HepG2 (cell line): ENCODE data around the gene TMEM63B.

Source experiments
- CBX5 ChIP-seq: sonication (generic); formaldehyde crosslinking; IDR thresholded peaks from 2 replicates; pipeline ENCODE4 v1.4.0; 2020; ENCODE audit warnings: missing genetic modification reagents, borderline replicate concordance
- FOSL1 ChIP-seq: sonication (generic); formaldehyde crosslinking; IDR thresholded peaks from 2 replicates; pipeline ENCODE4 v1.9.0; 2021; ENCODE audit warnings: missing genetic modification reagents, borderline replicate concordance
- FOXP1 ChIP-seq, 2 experiments: fragments of 450-650 bp in 1 of 2; IDR thresholded peaks; 2 replicates each; pipeline ENCODE4 v1.6.1; 2017 to 2018; ENCODE audit warnings: antibody characterized with exemption in 1 of 2
- KAT2B ChIP-seq: fragments of 150-350 bp; IDR thresholded peaks from 2 replicates; pipeline ENCODE4 v1.6.1; 2014; ENCODE audit warnings: low read depth, low read length, borderline replicate concordance
- KDM5A ChIP-seq: fragments of 200-600 bp; sonication (generic); IDR thresholded peaks from 2 replicates; pipeline ENCODE4 v1.7.0; 2018; ENCODE audit warnings: antibody characterized with exemption, mild to moderate bottlenecking, low read length, borderline replicate concordance
- POLR2A ChIP-seq, 2 experiments: IDR thresholded peaks; 2 replicates each; pipeline ENCODE4 v1.6.1; 2011; ENCODE audit warnings: low read depth in 2 of 2, low read length in 2 of 2, mild to moderate bottlenecking in 1 of 2, moderate library complexity in 1 of 2; ENCODE audit not compliant: insufficient read depth in 1 of 2
- POLR2AphosphoS5 ChIP-seq: IDR thresholded peaks from 2 replicates; pipeline ENCODE4 v1.6.1; 2012; ENCODE audit warnings: low read depth, low read length
- ZNF235 ChIP-seq: sonication (generic); formaldehyde crosslinking; IDR thresholded peaks from 2 replicates; pipeline ENCODE4 v1.8.1; 2023; ENCODE audit warnings: mild to moderate bottlenecking, missing genetic modification reagents, borderline replicate concordance

DNA sequence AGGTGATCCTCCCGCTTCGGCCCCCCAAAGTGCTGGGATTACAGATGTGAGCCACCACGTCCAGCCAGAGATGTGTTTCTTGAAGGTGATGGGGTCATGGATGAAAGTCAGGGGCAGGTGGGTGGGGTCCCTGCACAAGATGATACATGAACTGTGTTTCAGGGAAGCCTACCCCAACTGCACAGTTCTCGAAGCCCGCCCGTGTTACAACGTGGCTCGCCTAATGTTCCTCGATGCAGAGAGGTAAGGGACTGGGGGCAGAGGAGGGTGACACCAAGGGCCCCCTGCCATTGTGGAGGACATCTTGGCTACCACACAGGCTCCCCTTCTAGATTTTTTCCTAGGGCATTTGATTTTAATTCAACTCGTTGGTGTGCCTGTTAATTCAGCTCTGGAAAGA is 19.3 kb downstream of the TMEM63B start:
- TF ChIP-seq FOXP1 (IDR thresholded peaks at IDR 0.05) (no peak), FOXP1 (CRISPR knock-in tag; IDR thresholded peaks at IDR 0.05) (no peak), FOSL1 (no peak), CBX5 (no peak), ZNF235 (CRISPR knock-in tag) (no peak), POLR2AphosphoS5 (no peak), KAT2B (no peak), KDM5A (no peak), POLR2A (IDR thresholded peaks at IDR 0.05; ENCODE audit: insufficient read depth in 1 of 2, low read depth in 2 of 2, low read length in 2 of 2) (no peak)
